Right lobe of liver (tissue), 6 donors: ENCODE data around the gene SLITRK3. TPM values are rescaled to one million over a fixed set of nuclear protein-coding genes. Genes with fewer than 3 reads are reported as not detected.
A peak's percentile ranks its signal among the peaks of the same experiment; 100 is the strongest.

Source experiments
- ATAC-seq, 4 donors: fragments of 200-7000 bp; cut with Tn5 transposase; one replicate each; pipeline ENCODE4 v1.9.1; 2020; ENCODE audit warnings: mild to moderate bottlenecking in 4 of 4, moderate library complexity in 4 of 4
- DNase-seq, 3 donors: peaks; one replicate each; pipeline ENCODE4 v3.0.0-alpha.2; 2020
- H3K27ac ChIP-seq, 3 donors: fragments of 200-600 bp; one replicate each; pipeline ENCODE4 v1.8.0; 2022
- H3K27me3 ChIP-seq, 2 donors: fragments of 200-600 bp; one replicate each; pipeline ENCODE4 v1.8.0; 2022
- H3K36me3 ChIP-seq, 4 donors: fragments of 200-600 bp; sonication (generic) in 1 of 4; one replicate each; pipeline versions ENCODE4 v1.5.1 to v1.8.0; 2017 to 2022; ENCODE audit warnings: control low read depth in 1 of 4
- H3K4me1 ChIP-seq, 4 donors: fragments of 200-600 bp; sonication (generic) in 1 of 4; one replicate each; pipeline versions ENCODE4 v1.5.1 to v1.8.0; 2017 to 2022; ENCODE audit warnings: control low read depth in 1 of 4
- H3K4me3 ChIP-seq, 3 donors: fragments of 200-600 bp; one replicate each; pipeline ENCODE4 v1.8.0; 2022
- H3K9me3 ChIP-seq, 4 donors: fragments of 200-600 bp; sonication (generic) in 1 of 4; one replicate each; pipeline versions ENCODE4 v1.5.1 to v1.8.0; 2017 to 2022; ENCODE audit warnings: control low read depth in 1 of 4
- POLR2A ChIP-seq: fragments of 450-650 bp; IDR thresholded peaks from one replicate; pipeline ENCODE4 v1.6.1; 2017; ENCODE audit warnings: antibody characterized with exemption, mild to moderate bottlenecking
- WGBS: methylation state at CpG from one replicate; pipeline ENCODE4 v1.1.6; 2018; ENCODE audit warnings: low coverage, low lambda C conversion rate; ENCODE audit not compliant: insufficient coverage; ENCODE audit errors: missing lambda C conversion rate; 5-methylcytosine and 5-hydroxymethylcytosine counted together
- intact Hi-C, 2 donors: fragments of 100-400 bp; cut with DNase I; formaldehyde crosslinking; loops; one replicate each; pipeline versions ENCODE4 v1.11.2 to v1.14.1; 2022
- long read RNA-seq: library from polyadenylated mRNA; unstranded; transcript quantifications from one replicate; pipeline ENCODE4 v2.0.0, GENCODE V29; 2019
- total RNA-seq, 6 experiments: library from RNA; depleted of rRNA in 2 of 6; stranded (reverse); fragments of >200 nt in 2 of 6; fragmentation: NEBNext Ultra II Directional in 3 of 6; extraction: Animal tissue kit (Norgen Biotek cat#: 25700) in 3 of 6; gene quantifications; one replicate each; pipeline versions ENCODE4 v1.1.0 to v1.2.4, GENCODE V29; 2016 to 2023
- TF ChIP-seq, protein P1 (sequence below), 4 donors: fragments of 200-600 bp in 3 of 4; fragments of 450-650 bp in 1 of 4; IDR thresholded peaks; one replicate each; pipeline versions ENCODE4 v1.5.1 to v1.8.0; 2016 to 2022; ENCODE audit warnings: antibody characterized with exemption in 4 of 4, mild to moderate bottlenecking in 2 of 4
- donor health status: DM: no; HTN: yes; CAD: no.
- donor health status: DM: no; HTN: no; CAD: no.
- donor health status: DM: no; HTN: no; CAD: no.
- donor health status: DM: no; HTN: yes; CAD: no.
- donor health status: DM: no; HTN: yes; CAD: no.

Gene SLITRK3, protein sequence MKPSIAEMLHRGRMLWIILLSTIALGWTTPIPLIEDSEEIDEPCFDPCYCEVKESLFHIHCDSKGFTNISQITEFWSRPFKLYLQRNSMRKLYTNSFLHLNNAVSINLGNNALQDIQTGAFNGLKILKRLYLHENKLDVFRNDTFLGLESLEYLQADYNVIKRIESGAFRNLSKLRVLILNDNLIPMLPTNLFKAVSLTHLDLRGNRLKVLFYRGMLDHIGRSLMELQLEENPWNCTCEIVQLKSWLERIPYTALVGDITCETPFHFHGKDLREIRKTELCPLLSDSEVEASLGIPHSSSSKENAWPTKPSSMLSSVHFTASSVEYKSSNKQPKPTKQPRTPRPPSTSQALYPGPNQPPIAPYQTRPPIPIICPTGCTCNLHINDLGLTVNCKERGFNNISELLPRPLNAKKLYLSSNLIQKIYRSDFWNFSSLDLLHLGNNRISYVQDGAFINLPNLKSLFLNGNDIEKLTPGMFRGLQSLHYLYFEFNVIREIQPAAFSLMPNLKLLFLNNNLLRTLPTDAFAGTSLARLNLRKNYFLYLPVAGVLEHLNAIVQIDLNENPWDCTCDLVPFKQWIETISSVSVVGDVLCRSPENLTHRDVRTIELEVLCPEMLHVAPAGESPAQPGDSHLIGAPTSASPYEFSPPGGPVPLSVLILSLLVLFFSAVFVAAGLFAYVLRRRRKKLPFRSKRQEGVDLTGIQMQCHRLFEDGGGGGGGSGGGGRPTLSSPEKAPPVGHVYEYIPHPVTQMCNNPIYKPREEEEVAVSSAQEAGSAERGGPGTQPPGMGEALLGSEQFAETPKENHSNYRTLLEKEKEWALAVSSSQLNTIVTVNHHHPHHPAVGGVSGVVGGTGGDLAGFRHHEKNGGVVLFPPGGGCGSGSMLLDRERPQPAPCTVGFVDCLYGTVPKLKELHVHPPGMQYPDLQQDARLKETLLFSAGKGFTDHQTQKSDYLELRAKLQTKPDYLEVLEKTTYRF
- 10 to 100 TPM in 1 of 6 experiments, 1 to 10 TPM in 4, under 1 TPM in 1; 0.15 to 10.5 (median 3.6) TPM for total RNA-seq
- long read RNA-seq, result 0 reads

DNA sequence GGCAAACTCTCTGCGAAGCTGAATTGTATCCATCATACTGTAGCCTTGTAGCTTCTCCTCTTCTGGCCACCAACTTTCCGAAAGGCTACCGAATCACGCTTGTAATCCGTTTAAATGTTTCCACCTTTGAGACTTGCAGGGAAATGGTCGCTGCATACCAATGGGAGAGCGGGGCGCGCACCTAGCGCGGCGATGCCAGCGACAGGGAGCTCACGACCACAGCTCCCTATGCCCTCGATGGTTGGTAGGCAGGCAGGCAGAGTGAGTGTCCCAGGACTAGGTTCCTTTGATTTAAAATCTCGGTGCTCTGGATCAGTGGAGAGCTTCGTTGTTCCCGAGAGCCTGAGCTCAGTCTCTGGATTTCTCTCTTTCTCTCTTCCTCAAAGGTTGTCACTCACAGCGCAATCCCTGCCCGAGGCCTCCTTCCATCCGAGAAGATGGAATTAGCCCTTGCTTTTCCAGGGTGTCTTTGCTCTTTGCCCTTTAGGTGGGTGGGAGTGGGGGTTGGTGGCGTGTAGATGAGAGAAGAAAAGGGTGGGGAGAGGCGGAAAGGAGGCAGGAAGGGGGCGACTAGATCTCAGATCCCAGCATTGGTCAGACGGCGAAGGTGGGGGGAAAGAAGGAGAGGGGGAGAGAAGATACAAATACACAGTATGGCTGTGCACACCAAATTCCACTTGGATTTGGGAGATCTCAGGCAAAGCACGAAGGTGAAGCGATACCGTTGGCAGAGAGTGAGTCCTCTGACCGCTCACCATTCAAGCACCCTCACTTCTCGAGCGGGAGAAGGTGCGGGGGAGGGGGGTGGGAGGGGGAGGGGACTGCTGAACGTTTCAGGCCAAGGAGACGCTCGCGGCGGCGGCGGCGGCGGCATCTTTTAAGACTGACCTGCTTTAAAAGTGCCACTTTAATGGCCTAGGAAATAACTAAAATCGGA lies at the start of gene SLITRK3:
Gene SLITRK3, minus strand, starts transcription at position 745 of the 937 bp plus-strand sequence. CDS start 5,554 bp downstream, outside the sequence.
- WGBS, result 2% methylated on average over 40 of the region's 43 CpGs
- no peaks in the 10 kb centered on the region for H3K9me3 ChIP-seq
- DNase-seq (peak in 1 of 3 donors; percentile 37), ATAC-seq (peak; percentile 27 to 53 (median 45))
- peak within 1 kb of the TSS; percentile 47 to 61 (median 54) for H3K4me3 ChIP-seq
- peaks cover 0 to 13% (median 0%) of the 10 kb centered on the region in 4 donors for H3K4me1 ChIP-seq
- H3K36me3 ChIP-seq, result no peaks in the 10 kb centered on the region
- H3K27me3 ChIP-seq, result peaks cover 0 to 4% of the 10 kb centered on the region in 2 donors
- intact Hi-C loops, result no loop called here
- no peak for TF ChIP-seq POLR2A
- TF ChIP-seq, protein P1, sequence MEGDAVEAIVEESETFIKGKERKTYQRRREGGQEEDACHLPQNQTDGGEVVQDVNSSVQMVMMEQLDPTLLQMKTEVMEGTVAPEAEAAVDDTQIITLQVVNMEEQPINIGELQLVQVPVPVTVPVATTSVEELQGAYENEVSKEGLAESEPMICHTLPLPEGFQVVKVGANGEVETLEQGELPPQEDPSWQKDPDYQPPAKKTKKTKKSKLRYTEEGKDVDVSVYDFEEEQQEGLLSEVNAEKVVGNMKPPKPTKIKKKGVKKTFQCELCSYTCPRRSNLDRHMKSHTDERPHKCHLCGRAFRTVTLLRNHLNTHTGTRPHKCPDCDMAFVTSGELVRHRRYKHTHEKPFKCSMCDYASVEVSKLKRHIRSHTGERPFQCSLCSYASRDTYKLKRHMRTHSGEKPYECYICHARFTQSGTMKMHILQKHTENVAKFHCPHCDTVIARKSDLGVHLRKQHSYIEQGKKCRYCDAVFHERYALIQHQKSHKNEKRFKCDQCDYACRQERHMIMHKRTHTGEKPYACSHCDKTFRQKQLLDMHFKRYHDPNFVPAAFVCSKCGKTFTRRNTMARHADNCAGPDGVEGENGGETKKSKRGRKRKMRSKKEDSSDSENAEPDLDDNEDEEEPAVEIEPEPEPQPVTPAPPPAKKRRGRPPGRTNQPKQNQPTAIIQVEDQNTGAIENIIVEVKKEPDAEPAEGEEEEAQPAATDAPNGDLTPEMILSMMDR (IDR thresholded peaks at IDR 0.05), result no peak
- peak within 1 kb of the TSS in 1 of 3 donors; percentile 37 for H3K27ac ChIP-seq

DNA sequence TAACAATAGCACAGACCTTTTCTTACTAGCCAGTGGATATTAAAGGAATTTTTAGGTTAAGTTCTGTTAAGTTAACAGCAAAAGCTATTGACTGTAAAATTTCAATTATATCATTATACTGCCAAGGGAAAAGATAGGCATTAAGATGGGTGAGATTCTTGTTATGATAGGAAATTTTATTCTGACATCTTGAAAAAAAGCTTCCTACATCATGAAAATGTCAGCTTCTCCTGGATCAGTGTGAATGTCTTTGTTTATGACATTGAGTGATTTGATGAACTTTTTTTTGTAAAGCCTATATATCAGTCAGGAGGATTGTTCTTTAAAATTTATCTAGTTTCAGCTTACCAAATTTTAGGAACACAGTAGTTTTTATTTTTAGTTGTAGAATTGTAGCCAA lies 47.4 kb upstream of the SLITRK3 start:
- H3K27ac ChIP-seq, result no peak overlapping the region
- TF ChIP-seq, protein P1 (IDR thresholded peaks at IDR 0.05), result no peak
- TF ChIP-seq POLR2A, result no peak
- ATAC-seq, result no peak
- no peaks in the 10 kb centered on the region for H3K27me3 ChIP-seq
- no peak for DNase-seq
- H3K4me3 ChIP-seq, result no peak overlapping the region
- H3K9me3 ChIP-seq, result no peaks in the 10 kb centered on the region
- intact Hi-C loops, result no loop called here
- H3K4me1 ChIP-seq, result no peaks in the 10 kb centered on the region
- no peaks in the 10 kb centered on the region for H3K36me3 ChIP-seq

DNA sequence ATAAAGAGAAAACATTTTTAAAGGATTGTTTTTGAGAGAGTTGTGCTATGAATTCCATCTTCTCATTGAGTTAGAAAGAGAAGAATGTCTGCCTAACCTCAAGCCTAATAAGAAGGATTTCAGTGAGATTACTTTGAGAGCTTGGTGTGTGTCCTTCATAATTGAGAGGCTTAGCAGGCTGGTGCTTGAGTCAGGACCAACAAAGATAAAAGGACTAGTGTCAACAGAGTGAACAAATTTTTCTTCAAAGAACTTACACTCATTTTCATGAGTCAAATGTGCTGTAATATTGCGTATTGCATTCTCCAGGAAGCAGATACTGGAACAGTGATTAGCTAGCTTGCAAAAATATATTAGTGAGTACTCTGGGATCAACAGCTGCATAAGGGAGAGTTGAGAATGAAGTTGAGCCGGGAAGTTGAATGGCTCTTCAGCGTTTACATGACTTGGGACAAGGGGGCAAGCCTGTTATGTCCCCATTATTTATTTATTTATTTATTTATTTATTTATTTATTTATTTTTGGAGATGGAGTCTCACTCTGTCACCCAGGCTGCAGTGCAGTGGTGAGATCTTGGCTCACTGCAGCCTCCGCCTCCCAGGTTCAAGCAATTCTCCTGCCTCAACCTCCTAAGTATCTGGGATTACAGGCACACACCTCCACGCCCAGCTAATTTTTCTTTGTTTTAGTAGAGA lies 37.5 kb upstream of the SLITRK3 start:
- Histone ChIP-seq H3K27ac (no peak overlapping the region), H3K9me3 (no peaks in the 10 kb centered on the region), H3K36me3 (no peaks in the 10 kb centered on the region), H3K4me1 (no peaks in the 10 kb centered on the region), H3K27me3 (no peaks in the 10 kb centered on the region), H3K4me3 (no peak overlapping the region)
- ATAC-seq (no peak), DNase-seq (no peak)
- WGBS, result 73% methylated on average over 5 of the region's 5 CpGs
- intact Hi-C loops, result no loop called here
- TF ChIP-seq, protein P1 (IDR thresholded peaks at IDR 0.05), result no peak
- no peak for TF ChIP-seq POLR2A
